H1 (cell line): ENCODE measurements around the gene RP9. TPM values are rescaled to one million over a fixed set of nuclear protein-coding genes. Genes with fewer than 3 reads are reported as not detected.

Experiments
- CBX8 ChIP-seq: fragments of 300-800, 300-1000 bp; sonication (generic); IDR thresholded peaks from 2 replicates; pipeline ENCODE4 v1.7.1; 2016; ENCODE audit warnings: low read depth, low read length, borderline replicate concordance
- CEBPB ChIP-seq: IDR thresholded peaks from 2 replicates; pipeline ENCODE4 v1.6.1; 2012; ENCODE audit warnings: low read depth, low read length
- CHD2 ChIP-seq: IDR thresholded peaks from 2 replicates; pipeline ENCODE4 v1.6.1; 2012; ENCODE audit warnings: low read length, improper control_type of control experiment
- CHD7 ChIP-seq: fragments of 300-600 bp; sonication (generic); IDR thresholded peaks from 2 replicates; pipeline ENCODE4 v1.7.1; 2012; ENCODE audit warnings: low read length, moderate library complexity, mild to moderate bottlenecking, inconsistent platforms; ENCODE audit not compliant: insufficient replicate concordance
- EZH2 ChIP-seq: fragments of 200-600 bp; sonication (generic); IDR thresholded peaks from 2 replicates; pipeline ENCODE4 v1.7.1; 2012; ENCODE audit warnings: low read depth, mild to moderate bottlenecking, moderate library complexity, low read length, inconsistent platforms; ENCODE audit not compliant: severe bottlenecking
- GABPA ChIP-seq: IDR thresholded peaks from 2 replicates; pipeline ENCODE4 v1.6.1; 2011; ENCODE audit warnings: mild to moderate bottlenecking, low read length, moderate library complexity, borderline replicate concordance; ENCODE audit not compliant: insufficient read depth
- HDAC6 ChIP-seq: IDR thresholded peaks from one replicate; pipeline ENCODE4 v1.7.1; 2012; ENCODE audit warnings: low read depth, mild to moderate bottlenecking, inconsistent platforms, low read length, moderate library complexity
- JUN ChIP-seq: IDR thresholded peaks from 2 replicates; pipeline ENCODE4 v1.6.1; 2011; ENCODE audit warnings: low read depth, mild to moderate bottlenecking, improper control_type of control experiment, low read length
- KDM5A ChIP-seq: fragments of 200-600 bp; IDR thresholded peaks from 2 replicates; pipeline ENCODE4 v1.7.1; 2012; ENCODE audit warnings: mild to moderate bottlenecking, low read length, inconsistent platforms, mixed read lengths
- SIRT6 ChIP-seq: IDR thresholded peaks from one replicate; pipeline ENCODE4 v1.7.1; 2012; ENCODE audit warnings: low read length, inconsistent platforms
- polyA plus RNA-seq, 7 experiments: library from polyadenylated mRNA; depleted of rRNA in 3 of 7; stranded (reverse) in 5 of 7; unstranded in 2 of 7; fragments of >200 nt in 5 of 7; fragments of 200-250 nt in 2 of 7; gene quantifications; 1 replicate in 5 of 7; 2 replicates in 1 of 7; 4 replicates in 1 of 7; pipeline versions ENCODE4 v1.2.1 to v1.2.3, GENCODE V29; 2011 to 2013; ENCODE audit warnings: missing spikeins in 2 of 7, mixed read lengths in 2 of 7
- total RNA-seq: library from RNA; stranded (reverse); fragmentation: NEBNext Ultra II Directional; extraction: Animal tissue kit (Norgen Biotek cat#: 25700); gene quantifications from 2 replicates; pipeline ENCODE4 v1.2.1, GENCODE V29; 2021

RP9 gene
- total and polyA plus RNA-seq, 2 of the 8 experiments (the other 6 are each of a cell fraction or from before 2014, with no cell fraction given): 11.0 to 12.4 TPM

GRCh38 chr7:33128990-33129805, 20.0 kb upstream of the RP9 start, which contains the start of gene BBS9 (continued):
- TF ChIP-seq CHD7 (no peak), GABPA (no peak), SIRT6 (no peak), CHD2 (no peak), EZH2 (no peak), JUN (no peak), CBX8 (no peak), CEBPB (no peak), KDM5A (no peak), HDAC6 (no peak)
